IMR-90 (cell line): ENCODE measurements around the gene PLA2G1B. TPM values are rescaled to one million over a fixed set of nuclear protein-coding genes. Genes with fewer than 3 reads are reported as not detected.

Source experiments
- ATAC-seq: fragments of 200-7000 bp; cut with Tn5 transposase; 2 replicates; pipeline ENCODE4 v1.9.1; 2020; ENCODE audit warnings: low read depth, mild to moderate bottlenecking, moderate library complexity
- BruUV-seq: library from RNA; stranded (reverse); fragments of 400-500 nt; replicated peaks from 2 replicates; lab custom pipeline; 2021; lab: Mats Ljungman, UMichigan
- CTCF ChIA-PET: fragments of 300-600 bp; formaldehyde crosslinking; extraction: SDS; loops from one replicate; lab custom pipeline; 2021; ENCODE audit warnings: antibody characterized with exemption; lab: Yijun Ruan, JAX
- POLR2A ChIA-PET: fragments of 300-600 bp; sonication (Branson Sonifier 250); formaldehyde crosslinking; loops from one replicate; lab custom pipeline; 2022; ENCODE audit warnings: antibody characterized with exemption; ENCODE audit not compliant: unreplicated experiment; lab: Charles Lee
- DNase-seq: peaks from one replicate; pipeline ENCODE4 v3.0.0; 2013
- H2AFZ ChIP-seq: replicated peaks from 2 replicates; pipeline ENCODE3; 2013; ENCODE audit warnings: low read length, mild to moderate bottlenecking; ENCODE audit not compliant: poor library complexity
- H2AK5ac ChIP-seq: 2 replicates; pipeline ENCODE4 v1.6.1; 2013; ENCODE audit warnings: low read depth, low read length, inconsistent platforms
- H2AK9ac ChIP-seq: replicated peaks from 2 replicates; pipeline ENCODE3; 2013; ENCODE audit warnings: mild to moderate bottlenecking, low read depth, low read length, moderate library complexity; ENCODE audit not compliant: poor library complexity
- H2BK120ac ChIP-seq: 2 replicates; pipeline ENCODE4 v1.6.1; 2013; ENCODE audit warnings: low read depth, low read length, inconsistent platforms
- H2BK15ac ChIP-seq: 3 replicates; pipeline ENCODE4 v1.6.1; 2013; ENCODE audit warnings: low read depth, low read length, inconsistent platforms
- H2BK20ac ChIP-seq: 2 replicates; pipeline ENCODE4 v1.6.1; 2013; ENCODE audit warnings: low read depth, mild to moderate bottlenecking, inconsistent platforms, low read length, moderate library complexity
- H2BK5ac ChIP-seq: 2 replicates; pipeline ENCODE4 v1.6.1; 2013; ENCODE audit warnings: mild to moderate bottlenecking, low read depth, low read length, inconsistent platforms; ENCODE audit not compliant: poor library complexity, severe bottlenecking
- H3K14ac ChIP-seq: replicated peaks from 2 replicates; pipeline ENCODE4 v1.6.1; 2013; ENCODE audit warnings: low read depth, low read length, inconsistent platforms
- H3K18ac ChIP-seq: 2 replicates; pipeline ENCODE4 v1.6.1; 2013; ENCODE audit warnings: low read depth, low read length, control low read depth
- H3K23ac ChIP-seq: 2 replicates; pipeline ENCODE4 v1.6.1; 2013; ENCODE audit warnings: low read depth, low read length, inconsistent platforms
- H3K27ac ChIP-seq: 2 replicates; pipeline ENCODE4 v1.5.1; 2013; ENCODE audit warnings: mild to moderate bottlenecking, control low read depth, low read length; ENCODE audit not compliant: insufficient read depth
- H3K27me3 ChIP-seq: 2 replicates; pipeline ENCODE4 v1.6.1; 2013; ENCODE audit warnings: low read length; ENCODE audit not compliant: control insufficient read depth, insufficient read depth
- H3K36me3 ChIP-seq: 2 replicates; pipeline ENCODE4 v1.6.1; 2013; ENCODE audit warnings: low read length, mixed read lengths; ENCODE audit not compliant: control insufficient read depth, insufficient read depth
- H3K4ac ChIP-seq: 2 replicates; pipeline ENCODE4 v1.6.1; 2013; ENCODE audit warnings: low read depth, low read length, inconsistent platforms
- H3K4me1 ChIP-seq: 2 replicates; pipeline ENCODE4 v1.6.1; 2013; ENCODE audit warnings: low read length, mixed read lengths; ENCODE audit not compliant: control insufficient read depth, insufficient read depth
- H3K4me2 ChIP-seq: 2 replicates; pipeline ENCODE4 v1.6.1; 2013; ENCODE audit warnings: low read depth, mild to moderate bottlenecking, control low read depth, low read length, moderate library complexity
- H3K4me3 ChIP-seq: 2 replicates; pipeline ENCODE4 v1.5.1; 2013; ENCODE audit warnings: low read depth, mild to moderate bottlenecking, control low read depth, low read length, moderate library complexity; ENCODE audit not compliant: insufficient read depth
- H3K56ac ChIP-seq: 2 replicates; pipeline ENCODE4 v1.6.1; 2013; ENCODE audit warnings: low read length, inconsistent platforms; ENCODE audit not compliant: insufficient read depth; ENCODE audit errors: extremely low read depth
- H3K79me1 ChIP-seq, 2 experiments: 2 replicates each; pipeline ENCODE4 v1.6.1; 2013; ENCODE audit warnings: low read length in 2 of 2, inconsistent platforms in 1 of 2, low read depth in 1 of 2
- H3K9ac ChIP-seq: 2 replicates; pipeline ENCODE4 v1.6.1; 2013; ENCODE audit warnings: low read depth, low read length, control low read depth
- H3K9me1 ChIP-seq: 2 replicates; pipeline ENCODE4 v1.6.1; 2013; ENCODE audit warnings: low read length, inconsistent platforms; ENCODE audit not compliant: insufficient read depth
- H3K9me3 ChIP-seq: 2 replicates; pipeline ENCODE4 v1.6.1; 2013; ENCODE audit warnings: low read length; ENCODE audit not compliant: control insufficient read depth, insufficient read depth
- H4K20me1 ChIP-seq: 2 replicates; pipeline ENCODE4 v1.6.1; 2013; ENCODE audit warnings: low read length, inconsistent platforms; ENCODE audit not compliant: insufficient read depth
- H4K5ac ChIP-seq: 2 replicates; pipeline ENCODE4 v1.6.1; 2013; ENCODE audit warnings: mild to moderate bottlenecking, low read depth, low read length, control low read depth
- H4K8ac ChIP-seq, 2 experiments: 2 replicates each; pipeline ENCODE4 v1.6.1; 2013; ENCODE audit warnings: low read depth in 2 of 2, low read length in 2 of 2, control low read depth in 1 of 2, inconsistent platforms in 1 of 2
- H4K91ac ChIP-seq: 2 replicates; pipeline ENCODE4 v1.6.1; 2013; ENCODE audit warnings: low read depth, low read length, inconsistent platforms; ENCODE audit not compliant: insufficient read depth
- BHLHE40 ChIP-seq: fragments of 150-350 bp; IDR thresholded peaks from 2 replicates; pipeline ENCODE4 v1.6.1; 2016; ENCODE audit warnings: mild to moderate bottlenecking, low read depth, low read length
- CEBPB ChIP-seq: IDR thresholded peaks from 2 replicates; pipeline ENCODE4 v1.6.1; 2012; ENCODE audit warnings: low read depth, low read length, improper control_type of control experiment
- CHD1 ChIP-seq: IDR thresholded peaks from 2 replicates; pipeline ENCODE4 v1.6.1; 2012; ENCODE audit warnings: low read depth, low read length, improper control_type of control experiment
- FOS ChIP-seq: fragments of 150-350 bp; IDR thresholded peaks from 2 replicates; pipeline ENCODE4 v1.6.1; 2016; ENCODE audit warnings: low read depth, low read length
- MAFK ChIP-seq: IDR thresholded peaks from 2 replicates; pipeline ENCODE4 v1.6.1; 2012; ENCODE audit warnings: low read depth, low read length, improper control_type of control experiment
- MAZ ChIP-seq: IDR thresholded peaks from 2 replicates; pipeline ENCODE4 v1.6.1; 2012; ENCODE audit warnings: low read depth, mild to moderate bottlenecking, low read length, improper control_type of control experiment, moderate library complexity, borderline replicate concordance
- MXI1 ChIP-seq: IDR thresholded peaks from 2 replicates; pipeline ENCODE4 v1.6.1; 2012; ENCODE audit warnings: low read depth, mild to moderate bottlenecking, low read length, moderate library complexity, borderline replicate concordance
- NFE2L2 ChIP-seq: fragments of 150-350 bp; IDR thresholded peaks from 2 replicates; pipeline ENCODE4 v1.6.1; 2016; ENCODE audit warnings: low read depth, mild to moderate bottlenecking, low read length
- POLR2A ChIP-seq: IDR thresholded peaks from 2 replicates; pipeline ENCODE4 v1.6.1; 2012; ENCODE audit warnings: mild to moderate bottlenecking, low read depth, low read length
- RAD21 ChIP-seq: IDR thresholded peaks from 2 replicates; pipeline ENCODE4 v1.6.1; 2012; ENCODE audit warnings: low read length, improper control_type of control experiment
- RCOR1 ChIP-seq: IDR thresholded peaks from 2 replicates; pipeline ENCODE4 v1.6.1; 2012; ENCODE audit warnings: mild to moderate bottlenecking, low read length, improper control_type of control experiment; ENCODE audit not compliant: insufficient replicate concordance
- RFX5 ChIP-seq: IDR thresholded peaks from 2 replicates; pipeline ENCODE4 v1.8.0; 2012; ENCODE audit warnings: low read depth, mild to moderate bottlenecking, low read length, moderate library complexity
- SMC3 ChIP-seq: fragments of 150-350 bp; IDR thresholded peaks from 2 replicates; pipeline ENCODE4 v1.6.1; 2016; ENCODE audit warnings: low read depth, mild to moderate bottlenecking, antibody characterized with exemption, low read length, moderate library complexity
- WGBS, 2 experiments: methylation state at CpG; one replicate each; pipeline versions ENCODE4 v1.1.5 to v1.1.7; 2013; ENCODE audit warnings: missing lambda C conversion rate in 2 of 2; ENCODE audit not compliant: insufficient read length in 1 of 2; ENCODE audit errors: extremely low coverage in 2 of 2; 5-methylcytosine and 5-hydroxymethylcytosine counted together
- dilution Hi-C: fragments of 300-500 bp; cut with HindIII; formaldehyde crosslinking; loops from one replicate; pipeline ENCODE4 v1.14.3; 2018; ENCODE audit warnings: low sequenced_read_pairs; ENCODE audit not compliant: unreplicated experiment
- in situ Hi-C: fragments of 300-500 bp; cut with MboI; formaldehyde crosslinking; loops from 3 replicates; pipeline ENCODE4 v1.14.3; 2019; ENCODE audit warnings: low sequenced_read_pairs, inconsistent platforms, mixed read lengths
- intact Hi-C: fragments of 100-400 bp; cut with micrococcal nuclease; formaldehyde crosslinking; loops from 2 replicates; pipeline ENCODE4 v1.10.0; 2022
- polyA plus RNA-seq, 3 experiments: library from polyadenylated mRNA; depleted of rRNA; stranded (reverse); fragments of >200 nt; gene quantifications; 2 replicates each; pipeline ENCODE4 v1.2.3, GENCODE V29; 2012; ENCODE audit warnings: low replicate concordance in 1 of 3
- total RNA-seq: library from RNA; depleted of rRNA; stranded (reverse); fragments of >200 nt; gene quantifications from 2 replicates; pipeline ENCODE4 v1.2.3, GENCODE V29; 2012
- TF ChIP-seq, protein P1 (sequence below): fragments of 150-350 bp; IDR thresholded peaks from 2 replicates; pipeline ENCODE4 v1.6.1; 2016; ENCODE audit warnings: low read depth, mild to moderate bottlenecking, low read length, moderate library complexity, borderline replicate concordance
- TF ChIP-seq, protein P2 (sequence below): conservative IDR thresholded peaks from 2 replicates; pipeline ENCODE4 v1.5.1; 2012; ENCODE audit warnings: mild to moderate bottlenecking, low read depth, low read length, improper control_type of control experiment
- TF ChIP-seq, protein P3 (sequence below): fragments of 150-350 bp; IDR thresholded peaks from 2 replicates; pipeline ENCODE4 v1.6.1; 2017; ENCODE audit warnings: mild to moderate bottlenecking, antibody characterized with exemption, low read length, low read depth

The PLA2G1B gene
- total and polyA plus RNA-seq, 2 of the 4 experiments (the other 2 are of a cell fraction) = not detected

GRCh38 chr12:120331390-120331789 lies 3.8 kb upstream of the PLA2G1B start:
- no peaks in the 10 kb centered on the region for H3K9me1 ChIP-seq
- no peak overlapping the region for H2AFZ ChIP-seq
- ChIA-PET POLR2A (no interaction called here), CTCF (no interaction called here)
- H4K20me1 ChIP-seq = no peaks in the 10 kb centered on the region
- no TSS peak for BruUV-seq
- TF ChIP-seq, protein P1, sequence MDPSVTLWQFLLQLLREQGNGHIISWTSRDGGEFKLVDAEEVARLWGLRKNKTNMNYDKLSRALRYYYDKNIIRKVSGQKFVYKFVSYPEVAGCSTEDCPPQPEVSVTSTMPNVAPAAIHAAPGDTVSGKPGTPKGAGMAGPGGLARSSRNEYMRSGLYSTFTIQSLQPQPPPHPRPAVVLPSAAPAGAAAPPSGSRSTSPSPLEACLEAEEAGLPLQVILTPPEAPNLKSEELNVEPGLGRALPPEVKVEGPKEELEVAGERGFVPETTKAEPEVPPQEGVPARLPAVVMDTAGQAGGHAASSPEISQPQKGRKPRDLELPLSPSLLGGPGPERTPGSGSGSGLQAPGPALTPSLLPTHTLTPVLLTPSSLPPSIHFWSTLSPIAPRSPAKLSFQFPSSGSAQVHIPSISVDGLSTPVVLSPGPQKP = no peak
- TF ChIP-seq CEBPB = no peak
- TF ChIP-seq MAFK = no peak
- TF ChIP-seq RAD21 = no peak
- no peak for TF ChIP-seq POLR2A
- TF ChIP-seq FOS = no peak
- no peak for TF ChIP-seq BHLHE40
- TF ChIP-seq, protein P2, sequence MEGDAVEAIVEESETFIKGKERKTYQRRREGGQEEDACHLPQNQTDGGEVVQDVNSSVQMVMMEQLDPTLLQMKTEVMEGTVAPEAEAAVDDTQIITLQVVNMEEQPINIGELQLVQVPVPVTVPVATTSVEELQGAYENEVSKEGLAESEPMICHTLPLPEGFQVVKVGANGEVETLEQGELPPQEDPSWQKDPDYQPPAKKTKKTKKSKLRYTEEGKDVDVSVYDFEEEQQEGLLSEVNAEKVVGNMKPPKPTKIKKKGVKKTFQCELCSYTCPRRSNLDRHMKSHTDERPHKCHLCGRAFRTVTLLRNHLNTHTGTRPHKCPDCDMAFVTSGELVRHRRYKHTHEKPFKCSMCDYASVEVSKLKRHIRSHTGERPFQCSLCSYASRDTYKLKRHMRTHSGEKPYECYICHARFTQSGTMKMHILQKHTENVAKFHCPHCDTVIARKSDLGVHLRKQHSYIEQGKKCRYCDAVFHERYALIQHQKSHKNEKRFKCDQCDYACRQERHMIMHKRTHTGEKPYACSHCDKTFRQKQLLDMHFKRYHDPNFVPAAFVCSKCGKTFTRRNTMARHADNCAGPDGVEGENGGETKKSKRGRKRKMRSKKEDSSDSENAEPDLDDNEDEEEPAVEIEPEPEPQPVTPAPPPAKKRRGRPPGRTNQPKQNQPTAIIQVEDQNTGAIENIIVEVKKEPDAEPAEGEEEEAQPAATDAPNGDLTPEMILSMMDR = no peak
- TF ChIP-seq RFX5 = no peak
- no peak for TF ChIP-seq RCOR1
- TF ChIP-seq SMC3 = no peak
- TF ChIP-seq MAZ = no peak
- TF ChIP-seq NFE2L2 = no peak
- TF ChIP-seq MXI1 = no peak
- TF ChIP-seq, protein P3, sequence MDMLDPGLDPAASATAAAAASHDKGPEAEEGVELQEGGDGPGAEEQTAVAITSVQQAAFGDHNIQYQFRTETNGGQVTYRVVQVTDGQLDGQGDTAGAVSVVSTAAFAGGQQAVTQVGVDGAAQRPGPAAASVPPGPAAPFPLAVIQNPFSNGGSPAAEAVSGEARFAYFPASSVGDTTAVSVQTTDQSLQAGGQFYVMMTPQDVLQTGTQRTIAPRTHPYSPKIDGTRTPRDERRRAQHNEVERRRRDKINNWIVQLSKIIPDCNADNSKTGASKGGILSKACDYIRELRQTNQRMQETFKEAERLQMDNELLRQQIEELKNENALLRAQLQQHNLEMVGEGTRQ = no peak
- TF ChIP-seq CHD1 = no peak
- H2AK5ac ChIP-seq = no peak overlapping the region
- no peak overlapping the region for H4K8ac ChIP-seq
- in situ Hi-C loops = loop anchor here (25.0 kb wide), 1 partner anchor 106 kb away; the partner anchor contains the start of genes COX6A1, GATC and TRIAP1
- H3K79me1 ChIP-seq = no peaks in the 10 kb centered on the region
- H2AK9ac ChIP-seq = no peak overlapping the region
- H3K56ac ChIP-seq = no peak overlapping the region
- no peak overlapping the region for H2BK20ac ChIP-seq
- H2BK15ac ChIP-seq = no peak overlapping the region
- H2BK5ac ChIP-seq = no peak overlapping the region
- ATAC-seq (no peak), DNase-seq (no peak)
- intact Hi-C loops = no loop called here
- H4K5ac ChIP-seq = no peak overlapping the region
- H3K14ac ChIP-seq = no peak overlapping the region
- H3K27ac ChIP-seq = no peak overlapping the region
- H4K91ac ChIP-seq = no peak overlapping the region
- H2BK120ac ChIP-seq = no peak overlapping the region
- WGBS, 2 experiments = 80% methylated on average over 1 of the region's 3 CpGs; no CpG with 5 or more reads in 1 of the 2 experiments
- H3K23ac ChIP-seq = no peak overlapping the region
- no peak overlapping the region for H3K18ac ChIP-seq
- no peaks in the 10 kb centered on the region for H3K36me3 ChIP-seq
- no peak overlapping the region for H3K4me3 ChIP-seq
- no peak overlapping the region for H3K9ac ChIP-seq
- no peak overlapping the region for H3K4ac ChIP-seq
- dilution Hi-C loops = no loop called here
- H3K9me3 ChIP-seq = no peaks in the 10 kb centered on the region
- H3K4me1 ChIP-seq = no peaks in the 10 kb centered on the region
- H3K4me2 ChIP-seq = no peak overlapping the region
- H3K27me3 ChIP-seq = peaks cover 17% of the 10 kb centered on the region; the same call in 1 of the 2 replicates
